GM19035 (cell line): ENCODE data around the gene PPIB.
"Not testable (repeated sequence)": the region's sequence is repeated elsewhere in the genome, so short reads cannot be mapped to it uniquely, and the experiment has no call there.

Experiments used
- ATAC-seq: cut with Tn5 transposase; IDR thresholded peaks from one replicate; pipeline ENCODE4 v1.9.1; 2021; ENCODE audit not compliant: unreplicated experiment

Gene PPIB

GRCh38 chr15:64110950-64111678 lies 51.7 kb downstream of the PPIB start:
- ATAC-seq, result no peak

- ATAC-seq, result not testable (repeated sequence)
Observed at GRCh38 chr15:64110108-64110701, 52.6 kb downstream of the PPIB start.

- ATAC-seq, result no peak
Observed at GRCh38 chr15:64107337-64107736, 55.5 kb downstream of the PPIB start.
